ENCODE measurements around the gene CLIC3.

Gene CLIC3

GRCh38 chr9:137030538-137031527, 34.5 kb upstream of the CLIC3 start:
- DNase-seq (ENCODE audit: low spot score): no peak

GRCh38 chr9:137030006-137030405, 33.6 kb upstream of the CLIC3 start:
- DNase-seq (ENCODE audit: low spot score): no peak

GRCh38 chr9:137029058-137029936, 32.9 kb upstream of the CLIC3 start:
- DNase-seq (ENCODE audit: low spot score): peak; percentile 95

GRCh38 chr9:137028263-137029057, 32.1 kb upstream of the CLIC3 start:
- peak; percentile 79 for DNase-seq (ENCODE audit: low spot score)

GRCh38 chr9:137027369-137028262, 31.2 kb upstream of the CLIC3 start, which contains the start of gene ABCA2:
TSS of gene ABCA2 (minus strand) at chr9:137028237. CDS start at chr9:137028140, 97 bp downstream.
- no peak for DNase-seq (ENCODE audit: low spot score)

GRCh38 chr9:137026828-137027227, 30.5 kb upstream of the CLIC3 start:
- DNase-seq (ENCODE audit: low spot score): no peak

GRCh38 chr9:137026384-137026783, 30.0 kb upstream of the CLIC3 start:
- no peak for DNase-seq (ENCODE audit: low spot score)

GRCh38 chr9:137025517-137025966, 29.2 kb upstream of the CLIC3 start:
- DNase-seq (ENCODE audit: low spot score): no peak

- DNase-seq (ENCODE audit: low spot score): no peak
Measured at GRCh38 chr9:137023583-137023991, 27.2 kb upstream of the CLIC3 start.

GRCh38 chr9:137023157-137023556, 26.8 kb upstream of the CLIC3 start:
- DNase-seq (ENCODE audit: low spot score): no peak

GRCh38 chr9:137022662-137023008, 26.3 kb upstream of the CLIC3 start:
- no peak for DNase-seq (ENCODE audit: low spot score)

- peak; percentile 90 for DNase-seq (ENCODE audit: low spot score)
Measured at GRCh38 chr9:137021979-137022661, 25.8 kb upstream of the CLIC3 start.

- no peak for DNase-seq (ENCODE audit: low spot score)
Measured at GRCh38 chr9:137021568-137021978, 25.2 kb upstream of the CLIC3 start.

- DNase-seq (ENCODE audit: low spot score): no peak
Measured at GRCh38 chr9:137020771-137021567, 24.6 kb upstream of the CLIC3 start.

GRCh38 chr9:137019891-137020683, 23.7 kb upstream of the CLIC3 start:
- no peak for DNase-seq (ENCODE audit: low spot score)

GRCh38 chr9:137018761-137019559, 22.6 kb upstream of the CLIC3 start:
- DNase-seq (ENCODE audit: low spot score): no peak

GRCh38 chr9:137017791-137018497, 21.6 kb upstream of the CLIC3 start:
- DNase-seq (ENCODE audit: low spot score): no peak

All from HuH-7 (cell line).